Measurements from ENCODE around the gene C1orf232. TPM values are rescaled to one million over a fixed set of nuclear protein-coding genes. Genes with fewer than 3 reads are reported as not detected.

C1orf232 gene
- total and polyA plus RNA-seq, 9 of the 15 experiments (the other 6 are each of a cell fraction or from before 2014, with no cell fraction given), result not detected

DNA sequence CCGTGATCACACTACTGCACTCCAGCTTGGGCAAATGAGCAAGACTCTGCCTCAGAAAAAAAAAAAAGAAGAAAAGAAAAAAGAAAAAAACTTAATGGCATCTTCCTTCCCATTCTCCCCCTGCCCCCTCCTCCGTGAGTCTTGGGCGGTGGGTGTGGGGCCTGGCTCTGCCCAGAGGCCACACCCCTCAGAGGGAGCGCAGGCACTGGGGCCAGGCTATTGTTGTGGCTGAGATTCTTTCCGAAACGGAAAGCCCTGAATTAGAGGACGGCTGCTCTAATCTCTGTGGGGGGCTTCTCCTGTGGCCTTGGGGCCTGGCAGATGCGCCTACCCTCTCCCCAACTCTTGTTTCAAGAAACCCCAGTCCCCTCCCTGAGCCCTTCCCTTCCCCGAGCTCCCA lies 14.0 kb downstream of the C1orf232 start:
- POLR2A ChIA-PET, result interaction anchor here (0.6 to 2.2 kb wide), 5 partner anchors 9 to 109 kb away, joined by 3 to 7 read pairs (median 3); partner anchors contain the start of gene ZNF593
- WGBS (ENCODE audit: insufficient coverage, low coverage, missing lambda C conversion rate), result 67% methylated on average over 9 of the region's 9 CpGs

More for the DNA sequence above, 14.0 kb downstream of the C1orf232 start:
- ATAC-seq, result no peak
- Histone ChIP-seq H3K4me1 (replicated peaks in 1 of 2; ENCODE audit: control insufficient read depth in 2 of 2, insufficient read depth in 2 of 2, low read length in 2 of 2) (peaks cover 4 to 29% of the 10 kb centered on the region in 2 experiments; a peak in 3 of 5 replicates), H3K9ac (ENCODE audit: insufficient read depth in 1 of 2, low read depth in 2 of 2, low read length in 2 of 2) (peak overlapping the region in 1 of 2 experiments; percentile 66; a peak in 1 of 4 replicates), H3K27ac (ENCODE audit: extremely low read depth, low read depth, low read length) (no peak overlapping the region), H3K4me2 (ENCODE audit: insufficient read depth, low read length) (no peak overlapping the region), H3K79me2 (ENCODE audit: control insufficient read depth, insufficient read depth, low read length) (no peaks in the 10 kb centered on the region), H3K36me3 (ENCODE audit: control insufficient read depth, insufficient read depth, low read length) (no peaks in the 10 kb centered on the region), H3K27me3 (ENCODE audit: control insufficient read depth in 2 of 2, insufficient read depth in 2 of 2, low read length in 2 of 2) (no peaks in the 10 kb centered on the region), H4K20me1 (replicated peaks; ENCODE audit: control insufficient read depth, insufficient read depth, low read length) (no peaks in the 10 kb centered on the region), H2AFZ (ENCODE audit: low read depth, low read length) (no peak overlapping the region), H3K9me1 (ENCODE audit: control insufficient read depth, insufficient read depth, low read length) (no peaks in the 10 kb centered on the region), H3K4me3 (no peak overlapping the region), H3K9me3 (replicated peaks; ENCODE audit: control insufficient read depth, insufficient read depth, low read depth, low read length) (no peaks in the 10 kb centered on the region)
- BruUV-seq (replicated peaks), result no TSS peak
- in situ Hi-C loops (cut with MboI), result no loop called here
- no peak for FAIRE-seq
- CTCF ChIA-PET (ENCODE audit: low intra/inter-chr PET ratio), result interaction anchor here (1.2 kb wide), 1 partner anchor 10 kb away, joined by 4 read pairs; no protein-coding TSS in a partner anchor
- TF ChIP-seq HNRNPLL (IDR thresholded peaks at IDR 0.05; ENCODE audit: low read depth, low read length, poor library complexity, severe bottlenecking) (no peak), ZBTB40 (IDR thresholded peaks at IDR 0.05) (no peak), ZBTB40 (CRISPR knock-in tag; IDR thresholded peaks at IDR 0.05) (no peak), POLR2H (tag; IDR thresholded peaks at IDR 0.05; ENCODE audit: low read depth) (no peak), DPF2 (IDR thresholded peaks at IDR 0.05) (no peak), CEBPZ (IDR thresholded peaks at IDR 0.05; ENCODE audit: borderline replicate concordance, low read depth, low read length) (no peak), ZNF217 (CRISPR knock-in tag; IDR thresholded peaks at IDR 0.05) (no peak)
- TF ChIP-seq, protein P1, sequence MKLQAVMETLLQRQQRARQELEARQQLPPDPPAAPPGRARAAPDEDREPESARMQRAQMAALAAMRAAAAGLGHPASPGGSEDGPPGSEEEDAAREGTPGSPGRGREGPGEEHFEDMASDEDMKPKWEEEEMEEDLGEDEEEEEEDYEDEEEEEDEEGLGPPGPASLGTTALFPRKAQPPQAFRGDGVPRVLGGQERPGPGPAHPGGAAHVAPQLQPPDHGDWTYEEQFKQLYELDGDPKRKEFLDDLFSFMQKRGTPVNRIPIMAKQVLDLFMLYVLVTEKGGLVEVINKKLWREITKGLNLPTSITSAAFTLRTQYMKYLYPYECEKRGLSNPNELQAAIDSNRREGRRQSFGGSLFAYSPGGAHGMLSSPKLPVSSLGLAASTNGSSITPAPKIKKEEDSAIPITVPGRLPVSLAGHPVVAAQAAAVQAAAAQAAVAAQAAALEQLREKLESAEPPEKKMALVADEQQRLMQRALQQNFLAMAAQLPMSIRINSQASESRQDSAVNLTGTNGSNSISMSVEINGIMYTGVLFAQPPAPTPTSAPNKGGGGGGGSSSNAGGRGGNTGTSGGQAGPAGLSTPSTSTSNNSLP (IDR thresholded peaks at IDR 0.05; ENCODE audit: borderline replicate concordance, low read depth, low read length), result no peak
- intact Hi-C loops (cut with micrococcal nuclease), result no loop called here
- DNase-seq (ENCODE audit: extremely low read depth in 1 of 4, low spot score in 3 of 4), result no peak
